HepG2 (cell line): ENCODE measurements around the gene ELF1. TPM values are rescaled to one million over a fixed set of nuclear protein-coding genes. Genes with fewer than 3 reads are reported as not detected.

ENCODE experiments used
- AFF4 ChIP-seq: sonication (generic); formaldehyde crosslinking; IDR thresholded peaks from 2 replicates; pipeline ENCODE4 v1.4.0; 2020; ENCODE audit warnings: missing genetic modification reagents
- CEBPZ ChIP-seq: IDR thresholded peaks from 2 replicates; pipeline ENCODE4 v1.6.1; 2012; ENCODE audit warnings: low read length, improper control_type of control experiment
- CENPX ChIP-seq: sonication (generic); formaldehyde crosslinking; IDR thresholded peaks from 2 replicates; pipeline ENCODE4 v1.9.0; 2021; ENCODE audit warnings: mild to moderate bottlenecking, missing genetic modification reagents, moderate library complexity
- MAFG ChIP-seq: sonication (generic); formaldehyde crosslinking; IDR thresholded peaks from 2 replicates; pipeline ENCODE4 v1.5.1; 2020; ENCODE audit warnings: mild to moderate bottlenecking, missing genetic modification reagents
- NFATC3 ChIP-seq: sonication (generic); formaldehyde crosslinking; IDR thresholded peaks from 2 replicates; pipeline ENCODE4 v1.5.1; 2020; ENCODE audit warnings: mild to moderate bottlenecking, missing genetic modification reagents
- PAWR ChIP-seq: sonication (generic); formaldehyde crosslinking; IDR thresholded peaks from 2 replicates; pipeline ENCODE4 v1.4.0; 2020; ENCODE audit warnings: missing genetic modification reagents, mild to moderate bottlenecking, borderline replicate concordance
- PBX3 ChIP-seq: sonication (generic); formaldehyde crosslinking; IDR thresholded peaks from 2 replicates; pipeline ENCODE4 v1.8.1; 2023; ENCODE audit warnings: missing genetic modification reagents, inconsistent platforms, borderline replicate concordance
- PHF8 ChIP-seq: sonication (generic); formaldehyde crosslinking; IDR thresholded peaks from 2 replicates; pipeline ENCODE4 v1.5.0; 2020; ENCODE audit warnings: missing genetic modification reagents
- SALL1 ChIP-seq: sonication (generic); formaldehyde crosslinking; IDR thresholded peaks from 2 replicates; pipeline ENCODE4 v1.8.0; 2022; ENCODE audit warnings: mild to moderate bottlenecking, missing genetic modification reagents
- SP4 ChIP-seq: sonication (generic); formaldehyde crosslinking; IDR thresholded peaks from 2 replicates; pipeline ENCODE4 v1.8.1; 2023; ENCODE audit warnings: mild to moderate bottlenecking, missing genetic modification reagents
- ZKSCAN8 ChIP-seq: IDR thresholded peaks from 2 replicates; pipeline ENCODE4 v1.6.1; 2016; ENCODE audit warnings: borderline replicate concordance, missing genetic modification reagents, missing compliant biosample characterization
- ZNF12 ChIP-seq: sonication (generic); formaldehyde crosslinking; IDR thresholded peaks from 2 replicates; pipeline ENCODE4 v1.5.0; 2020; ENCODE audit warnings: missing genetic modification reagents
- ZNF224 ChIP-seq: sonication (generic); formaldehyde crosslinking; IDR thresholded peaks from 2 replicates; pipeline ENCODE4 v1.5.0; 2020; ENCODE audit warnings: mild to moderate bottlenecking, missing genetic modification reagents
- ZNF256 ChIP-seq: sonication (generic); formaldehyde crosslinking; conservative IDR thresholded peaks from 2 replicates; pipeline ENCODE4 v1.4.0; 2020; ENCODE audit warnings: missing genetic modification reagents
- ZNF264 ChIP-seq: sonication (generic); formaldehyde crosslinking; IDR thresholded peaks from 2 replicates; pipeline ENCODE4 v1.4.0; 2020; ENCODE audit warnings: missing genetic modification reagents
- ZNF468 ChIP-seq: sonication (generic); formaldehyde crosslinking; IDR thresholded peaks from 2 replicates; pipeline ENCODE4 v1.8.0; 2022; ENCODE audit warnings: mild to moderate bottlenecking, moderate library complexity, missing genetic modification reagents
- ZNF543 ChIP-seq: sonication (generic); formaldehyde crosslinking; IDR thresholded peaks from 2 replicates; pipeline ENCODE4 v1.4.0; 2020; ENCODE audit warnings: mild to moderate bottlenecking, missing genetic modification reagents
- ZNF639 ChIP-seq: conservative IDR thresholded peaks from 2 replicates; pipeline ENCODE4 v1.6.1; 2018; ENCODE audit warnings: missing genetic modification reagents
- ZNF720 ChIP-seq: sonication (generic); formaldehyde crosslinking; IDR thresholded peaks from 2 replicates; pipeline ENCODE4 v1.4.0; 2020; ENCODE audit warnings: missing genetic modification reagents
- polyA plus RNA-seq, 8 experiments: library from polyadenylated mRNA; depleted of rRNA in 3 of 8; stranded (reverse) in 7 of 8; unstranded in 1 of 8; fragments of >200 nt; fragmentation: Illumina TruSeq in 4 of 8; extraction: Trizol in 4 of 8; gene quantifications; 2 replicates each; pipeline versions ENCODE4 v1.2.1 to v1.2.3, GENCODE V29; 2011 to 2016; ENCODE audit warnings: low read depth in 4 of 8, missing spikeins in 1 of 8, mixed read lengths in 1 of 8; ENCODE audit not compliant: insufficient read depth in 1 of 8
- total RNA-seq, 5 experiments: library from RNA; depleted of rRNA; stranded (reverse); fragments of >200 nt; fragmentation: Illumina TruSeq; extraction: Trizol; gene quantifications; 2 replicates each; pipeline ENCODE4 v1.2.3, GENCODE V29; 2016; ENCODE audit warnings: low read depth in 1 of 5

Gene ELF1
- total and polyA plus RNA-seq, 2 of the 13 experiments (the other 11 are each of a cell fraction or from before 2014, with no cell fraction given) = 24.6 to 71.5 TPM

- TF ChIP-seq PBX3 (CRISPR knock-in tag) (no peak), PAWR (no peak), ZNF468 (CRISPR knock-in tag) (no peak), ZNF720 (no peak), AFF4 (no peak), ZKSCAN8 (CRISPR knock-in tag) (0 out of 2 replicates have a peak, but pooled peaks have one; percentile 44), SALL1 (CRISPR knock-in tag) (peak; percentile 96), PHF8 (CRISPR knock-in tag) (no peak), NFATC3 (CRISPR knock-in tag) (no peak), ZNF639 (CRISPR knock-in tag) (no peak), CENPX (CRISPR knock-in tag) (no peak), ZNF224 (CRISPR knock-in tag) (no peak), MAFG (no peak), ZNF12 (CRISPR knock-in tag) (no peak), SP4 (no peak), ZNF543 (CRISPR knock-in tag) (no peak), CEBPZ (no peak), ZNF256 (CRISPR knock-in tag) (no peak), ZNF264 (CRISPR knock-in tag) (peak; percentile 69; the same call in 1 of the 2 replicates)
Observed at GRCh38 chr13:41001695-41002094, 17.4 kb downstream of the ELF1 start (continued).
